Measurements from ENCODE around the gene UTP14C. TPM values are rescaled to one million over a fixed set of nuclear protein-coding genes. Genes with fewer than 3 reads are reported as not detected.
A peak's percentile ranks its signal among the peaks of the same experiment; 100 is the strongest.

UTP14C gene
- total and polyA plus RNA-seq, 2 of the 13 experiments (the other 11 are each of a cell fraction or from before 2014, with no cell fraction given), result 8.8 to 12.2 TPM

DNA sequence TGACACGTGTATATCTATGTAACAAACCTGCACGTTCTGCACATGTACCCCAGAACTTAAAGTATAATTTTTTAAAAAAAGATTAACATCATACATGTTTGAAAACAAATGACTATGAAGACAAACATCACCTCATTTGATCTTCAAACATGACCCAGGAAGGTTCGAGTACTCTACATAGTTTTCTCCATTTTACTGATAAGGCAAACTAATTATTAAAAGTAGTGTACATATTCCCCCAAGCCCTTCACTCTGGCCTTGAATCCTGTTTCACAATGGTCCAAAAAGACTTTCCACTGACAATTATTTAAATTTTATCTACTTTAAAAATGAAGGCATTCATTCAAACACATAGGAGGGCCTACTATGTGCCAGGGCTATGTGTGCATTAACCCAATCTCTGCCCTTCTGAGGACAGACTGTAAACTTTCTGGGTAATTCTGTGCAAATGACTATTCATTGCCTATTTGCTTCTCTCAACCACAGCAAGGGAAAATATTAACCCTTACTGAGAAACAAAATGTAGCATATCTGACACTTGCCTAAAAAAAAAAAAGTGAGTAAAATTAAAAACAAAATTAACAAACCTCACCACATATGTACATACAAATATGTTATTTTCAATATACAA is 35.4 kb upstream of the UTP14C start:
- DNase-seq (ENCODE audit: low spot score), result peak; percentile 64
- 64% methylated on average over 3 of the region's 3 CpGs for WGBS (ENCODE audit: low lambda C conversion rate)
- intact Hi-C loops (cut with micrococcal nuclease; ENCODE audit: unreplicated experiment) (loop anchor here (5.0 kb wide), 1 partner anchor 38 kb away; no protein-coding TSS in a partner anchor), in situ Hi-C loops (cut with HindIII; ENCODE audit: extremely low pct_ligation_motif_present, low pct_unique_long_range_greater_than_20kb) (no loop called here)
- Histone ChIP-seq H3K27ac (ENCODE audit: extremely low read length, insufficient read depth, low read length) (peak overlapping the region; percentile 61), H3K79me2 (ENCODE audit: insufficient read depth, low read length) (peaks cover 74% of the 10 kb centered on the region), H3K27me3 (ENCODE audit: control insufficient read depth in 1 of 2, insufficient read depth in 2 of 2, low read length in 2 of 2) (no peaks in the 10 kb centered on the region), H2AFZ (ENCODE audit: low read length) (no peak overlapping the region), H3K4me1 (ENCODE audit: insufficient read depth, low read length) (peaks cover 39% of the 10 kb centered on the region), H3K4me3 (replicated peaks in 1 of 3; ENCODE audit: insufficient read depth in 1 of 3, low read depth in 2 of 3, low read length in 3 of 3) (no peak overlapping the region), H4K20me1 (ENCODE audit: insufficient read depth, low read length) (no peaks in the 10 kb centered on the region), H3K4me2 (ENCODE audit: low read depth, low read length) (no peak overlapping the region), H3K36me3 (replicated peaks in 1 of 2; ENCODE audit: control insufficient read depth in 1 of 2, insufficient read depth in 2 of 2, low read length in 2 of 2) (peaks cover 0 to 15% of the 10 kb centered on the region in 2 experiments; a peak in 3 of 5 replicates), H3K9ac (ENCODE audit: insufficient read depth, low read depth, low read length) (no peak overlapping the region), H3K9me3 (ENCODE audit: low read length) (no peaks in the 10 kb centered on the region)
- no peak for FAIRE-seq
- ChIA-PET POLR2A (no interaction called here), CTCF (ENCODE audit: low intra/inter-chr PET ratio, low total read pairs) (no interaction called here)
- peak; percentile 86 for ATAC-seq
- no TSS peak for BruUV-seq (replicated peaks)
- TF ChIP-seq NCOA2 (CRISPR knock-in tag; IDR thresholded peaks at IDR 0.05) (peak; percentile 68), MED13 (CRISPR knock-in tag; IDR thresholded peaks at IDR 0.05) (no peak), RNF2 (conservative IDR thresholded peaks at IDR 0.05; ENCODE audit: low read depth) (no peak), ATF7-NPFF (CRISPR knock-in tag; IDR thresholded peaks at IDR 0.05; ENCODE audit: low read depth) (no peak), MIER3 (CRISPR knock-in tag; IDR thresholded peaks at IDR 0.05; ENCODE audit: borderline replicate concordance) (no peak), ELF4 (CRISPR knock-in tag; IDR thresholded peaks at IDR 0.05; ENCODE audit: borderline replicate concordance) (no peak), PLRG1 (conservative IDR thresholded peaks at IDR 0.05) (no peak), CENPX (CRISPR knock-in tag; IDR thresholded peaks at IDR 0.05) (no peak), CBX5 (CRISPR knock-in tag; IDR thresholded peaks at IDR 0.05; ENCODE audit: borderline replicate concordance) (no peak), YY1 (IDR thresholded peaks at IDR 0.05; ENCODE audit: insufficient read depth, insufficient replicate concordance, low read depth, low read length) (no peak), NBN (conservative IDR thresholded peaks at IDR 0.05) (no peak), RARA (CRISPR knock-in tag; IDR thresholded peaks at IDR 0.05) (peak; percentile 52), MZF1 (CRISPR knock-in tag; IDR thresholded peaks at IDR 0.05; ENCODE audit: borderline replicate concordance) (no peak), MEF2D (CRISPR knock-in tag; IDR thresholded peaks at IDR 0.05) (no peak)
- TF ChIP-seq, protein P1, sequence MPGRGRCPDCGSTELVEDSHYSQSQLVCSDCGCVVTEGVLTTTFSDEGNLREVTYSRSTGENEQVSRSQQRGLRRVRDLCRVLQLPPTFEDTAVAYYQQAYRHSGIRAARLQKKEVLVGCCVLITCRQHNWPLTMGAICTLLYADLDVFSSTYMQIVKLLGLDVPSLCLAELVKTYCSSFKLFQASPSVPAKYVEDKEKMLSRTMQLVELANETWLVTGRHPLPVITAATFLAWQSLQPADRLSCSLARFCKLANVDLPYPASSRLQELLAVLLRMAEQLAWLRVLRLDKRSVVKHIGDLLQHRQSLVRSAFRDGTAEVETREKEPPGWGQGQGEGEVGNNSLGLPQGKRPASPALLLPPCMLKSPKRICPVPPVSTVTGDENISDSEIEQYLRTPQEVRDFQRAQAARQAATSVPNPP (CRISPR knock-in tag; IDR thresholded peaks at IDR 0.05), result no peak
- TF ChIP-seq, protein P2, sequence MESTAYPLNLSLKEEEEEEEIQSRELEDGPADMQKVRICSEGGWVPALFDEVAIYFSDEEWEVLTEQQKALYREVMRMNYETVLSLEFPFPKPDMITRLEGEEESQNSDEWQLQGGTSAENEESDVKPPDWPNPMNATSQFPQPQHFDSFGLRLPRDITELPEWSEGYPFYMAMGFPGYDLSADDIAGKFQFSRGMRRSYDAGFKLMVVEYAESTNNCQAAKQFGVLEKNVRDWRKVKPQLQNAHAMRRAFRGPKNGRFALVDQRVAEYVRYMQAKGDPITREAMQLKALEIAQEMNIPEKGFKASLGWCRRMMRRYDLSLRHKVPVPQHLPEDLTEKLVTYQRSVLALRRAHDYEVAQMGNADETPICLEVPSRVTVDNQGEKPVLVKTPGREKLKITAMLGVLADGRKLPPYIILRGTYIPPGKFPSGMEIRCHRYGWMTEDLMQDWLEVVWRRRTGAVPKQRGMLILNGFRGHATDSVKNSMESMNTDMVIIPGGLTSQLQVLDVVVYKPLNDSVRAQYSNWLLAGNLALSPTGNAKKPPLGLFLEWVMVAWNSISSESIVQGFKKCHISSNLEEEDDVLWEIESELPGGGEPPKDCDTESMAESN (CRISPR knock-in tag; conservative IDR thresholded peaks at IDR 0.05), result no peak
- TF ChIP-seq, protein P3, sequence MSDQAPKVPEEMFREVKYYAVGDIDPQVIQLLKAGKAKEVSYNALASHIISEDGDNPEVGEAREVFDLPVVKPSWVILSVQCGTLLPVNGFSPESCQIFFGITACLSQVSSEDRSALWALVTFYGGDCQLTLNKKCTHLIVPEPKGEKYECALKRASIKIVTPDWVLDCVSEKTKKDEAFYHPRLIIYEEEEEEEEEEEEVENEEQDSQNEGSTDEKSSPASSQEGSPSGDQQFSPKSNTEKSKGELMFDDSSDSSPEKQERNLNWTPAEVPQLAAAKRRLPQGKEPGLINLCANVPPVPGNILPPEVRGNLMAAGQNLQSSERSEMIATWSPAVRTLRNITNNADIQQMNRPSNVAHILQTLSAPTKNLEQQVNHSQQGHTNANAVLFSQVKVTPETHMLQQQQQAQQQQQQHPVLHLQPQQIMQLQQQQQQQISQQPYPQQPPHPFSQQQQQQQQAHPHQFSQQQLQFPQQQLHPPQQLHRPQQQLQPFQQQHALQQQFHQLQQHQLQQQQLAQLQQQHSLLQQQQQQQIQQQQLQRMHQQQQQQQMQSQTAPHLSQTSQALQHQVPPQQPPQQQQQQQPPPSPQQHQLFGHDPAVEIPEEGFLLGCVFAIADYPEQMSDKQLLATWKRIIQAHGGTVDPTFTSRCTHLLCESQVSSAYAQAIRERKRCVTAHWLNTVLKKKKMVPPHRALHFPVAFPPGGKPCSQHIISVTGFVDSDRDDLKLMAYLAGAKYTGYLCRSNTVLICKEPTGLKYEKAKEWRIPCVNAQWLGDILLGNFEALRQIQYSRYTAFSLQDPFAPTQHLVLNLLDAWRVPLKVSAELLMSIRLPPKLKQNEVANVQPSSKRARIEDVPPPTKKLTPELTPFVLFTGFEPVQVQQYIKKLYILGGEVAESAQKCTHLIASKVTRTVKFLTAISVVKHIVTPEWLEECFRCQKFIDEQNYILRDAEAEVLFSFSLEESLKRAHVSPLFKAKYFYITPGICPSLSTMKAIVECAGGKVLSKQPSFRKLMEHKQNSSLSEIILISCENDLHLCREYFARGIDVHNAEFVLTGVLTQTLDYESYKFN (CRISPR knock-in tag; conservative IDR thresholded peaks at IDR 0.05), result peak; percentile 44
